Caco-2 (cell line): ENCODE measurements around the gene NOTCH1. TPM values are rescaled to one million over a fixed set of nuclear protein-coding genes. Genes with fewer than 3 reads are reported as not detected.

Experiments used
- BruUV-seq: library from RNA; stranded (reverse); fragments of 400-500 nt; replicated peaks from 2 replicates; lab custom pipeline; 2021; lab: Mats Ljungman, UMichigan
- CTCF ChIA-PET: fragments of 300-600 bp; sonication (Branson Sonifier 250); formaldehyde crosslinking; loops from one replicate; lab custom pipeline; 2022; ENCODE audit warnings: antibody characterized with exemption; lab: Charles Lee
- POLR2A ChIA-PET: fragments of 300-600 bp; sonication (Branson Sonifier 250); formaldehyde crosslinking; loops from one replicate; lab custom pipeline; 2022; ENCODE audit warnings: antibody characterized with exemption; lab: Charles Lee
- DNase-seq, 2 experiments: peaks; one replicate each; pipeline versions ENCODE4 v3.0.0 to v3.0.0-alpha.2; 2020 to 2022
- H3K27me3 ChIP-seq: replicated peaks from 2 replicates; pipeline ENCODE4 v1.6.0; 2011; ENCODE audit warnings: low read length; ENCODE audit not compliant: control insufficient read depth, insufficient read depth
- H3K36me3 ChIP-seq: 2 replicates; pipeline ENCODE4 v1.5.1; 2011; ENCODE audit warnings: low read length; ENCODE audit not compliant: control insufficient read depth, insufficient read depth
- H3K4me1 ChIP-seq: fragments of 250-450 bp; sonication (Bioruptor Pico); 2 replicates; pipeline ENCODE4 v1.5.1; 2020; ENCODE audit warnings: mild to moderate bottlenecking
- H3K4me3 ChIP-seq: 2 replicates; pipeline ENCODE4 v1.5.1; 2011; ENCODE audit warnings: low read depth, mild to moderate bottlenecking, control low read depth, low read length
- H3K9me3 ChIP-seq: fragments of 250-450 bp; sonication (Bioruptor Pico); 2 replicates; pipeline ENCODE4 v1.5.1; 2020; ENCODE audit warnings: mild to moderate bottlenecking, moderate library complexity
- H3K27ac Mint-ChIP-seq: one replicate; pipeline ENCODE4 v1.8.0; 2022; ENCODE audit warnings: mixed read lengths; ENCODE audit not compliant: unreplicated experiment
- H3K27me3 Mint-ChIP-seq: one replicate; pipeline ENCODE4 v1.8.0; 2022; ENCODE audit warnings: mixed read lengths; ENCODE audit not compliant: insufficient read depth, unreplicated experiment
- H3K36me3 Mint-ChIP-seq: one replicate; pipeline ENCODE4 v1.8.0; 2022; ENCODE audit warnings: mild to moderate bottlenecking, mixed read lengths; ENCODE audit not compliant: insufficient read depth, unreplicated experiment
- H3K4me1 Mint-ChIP-seq: one replicate; pipeline ENCODE4 v1.8.0; 2022; ENCODE audit warnings: low read depth, mixed read lengths; ENCODE audit not compliant: unreplicated experiment
- H3K4me3 Mint-ChIP-seq: one replicate; pipeline ENCODE4 v1.8.0; 2022; ENCODE audit warnings: mild to moderate bottlenecking, moderate library complexity, mixed read lengths; ENCODE audit not compliant: unreplicated experiment
- H3K9me3 Mint-ChIP-seq: one replicate; pipeline ENCODE4 v1.8.0; 2022; ENCODE audit warnings: mixed read lengths; ENCODE audit not compliant: unreplicated experiment
- intact Hi-C: fragments of 100-400 bp; cut with micrococcal nuclease; formaldehyde crosslinking; loops from one replicate; pipeline ENCODE4 v1.10.0; 2022; ENCODE audit not compliant: unreplicated experiment
- total RNA-seq: library from RNA; stranded (reverse); gene quantifications from 2 replicates; pipeline ENCODE4 v1.2.3, GENCODE V29; 2022
- TF ChIP-seq, protein P1 (sequence below), 2 experiments: fragments of 200-600 bp in 1 of 2; IDR thresholded peaks; 1 replicate in 1 of 2; 2 replicates in 1 of 2; pipeline versions ENCODE4 v1.5.1 to v1.8.0; 2011 to 2022; ENCODE audit warnings: antibody characterized with exemption in 1 of 2, control low read depth in 1 of 2, inconsistent platforms in 1 of 2, low read depth in 1 of 2, low read length in 1 of 2, mild to moderate bottlenecking in 1 of 2, moderate library complexity in 1 of 2; ENCODE audit not compliant: insufficient read depth in 1 of 2, severe bottlenecking in 1 of 2, unreplicated experiment in 1 of 2

NOTCH1 gene
- total RNA-seq, 1 experiment from 2014 or later: 6.3 TPM

DNA sequence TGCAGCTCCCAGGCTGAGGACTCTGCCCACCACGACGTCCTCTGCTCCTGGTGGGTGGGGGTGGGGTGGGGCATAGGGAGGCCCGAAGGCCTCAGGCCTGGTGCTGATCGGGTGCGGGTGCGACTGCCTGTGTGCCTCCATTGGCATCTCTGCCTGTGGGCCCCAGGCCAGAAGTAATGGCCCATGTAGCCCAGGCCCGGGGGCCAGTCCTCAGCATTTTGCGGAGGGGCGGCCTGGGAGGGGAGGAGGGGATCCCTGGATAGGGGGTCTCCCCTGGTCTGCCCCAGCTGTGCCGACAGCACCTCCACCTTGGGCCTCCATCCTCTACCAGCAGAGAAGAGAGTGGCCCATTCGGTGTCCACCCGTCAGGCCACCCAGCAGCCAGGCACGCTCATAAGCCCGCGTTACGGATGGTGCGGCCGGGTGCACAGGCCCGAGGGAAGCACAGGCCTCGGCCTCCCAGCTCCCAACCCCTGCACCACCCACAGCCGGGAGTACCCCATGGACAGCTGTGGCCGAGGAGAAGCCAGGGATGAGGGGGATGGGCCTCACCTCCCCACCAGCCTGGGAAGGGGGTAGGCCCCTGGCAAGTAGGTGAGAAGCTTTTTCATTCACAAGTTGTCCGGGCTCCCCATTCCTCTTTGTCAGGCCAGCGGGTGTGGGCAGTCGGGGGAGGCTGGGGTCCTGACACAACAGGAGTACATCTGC is 1.8 kb upstream of the NOTCH1 start:
- no TSS peak for BruUV-seq
- no peak for DNase-seq
- Histone ChIP-seq H3K4me1 (peaks cover 33% of the 10 kb centered on the region), H3K27me3 (no peaks in the 10 kb centered on the region), H3K36me3 (no peaks in the 10 kb centered on the region), H3K4me3 (no peak overlapping the region), H3K9me3 (no peaks in the 10 kb centered on the region)
- H3K4me1 Mint-ChIP-seq: peaks cover 7% of the 10 kb centered on the region
- ChIA-PET CTCF (interaction anchor here (0.6 kb wide), 1 partner anchor 100 kb away, joined by 3 read pairs; no protein-coding TSS in a partner anchor), POLR2A (no interaction called here)
- intact Hi-C loops: loop anchor here (2.0 to 5.0 kb wide), 2 partner anchors 60 to 79 kb away; no protein-coding TSS in a partner anchor
- H3K9me3 Mint-ChIP-seq: no peaks in the 10 kb centered on the region
- no peak overlapping the region for H3K27ac Mint-ChIP-seq
- peak overlapping the region; percentile 80 for H3K4me3 Mint-ChIP-seq
- no peaks in the 10 kb centered on the region for H3K27me3 Mint-ChIP-seq
- H3K36me3 Mint-ChIP-seq: peaks cover 5% of the 10 kb centered on the region
- TF ChIP-seq, protein P1, sequence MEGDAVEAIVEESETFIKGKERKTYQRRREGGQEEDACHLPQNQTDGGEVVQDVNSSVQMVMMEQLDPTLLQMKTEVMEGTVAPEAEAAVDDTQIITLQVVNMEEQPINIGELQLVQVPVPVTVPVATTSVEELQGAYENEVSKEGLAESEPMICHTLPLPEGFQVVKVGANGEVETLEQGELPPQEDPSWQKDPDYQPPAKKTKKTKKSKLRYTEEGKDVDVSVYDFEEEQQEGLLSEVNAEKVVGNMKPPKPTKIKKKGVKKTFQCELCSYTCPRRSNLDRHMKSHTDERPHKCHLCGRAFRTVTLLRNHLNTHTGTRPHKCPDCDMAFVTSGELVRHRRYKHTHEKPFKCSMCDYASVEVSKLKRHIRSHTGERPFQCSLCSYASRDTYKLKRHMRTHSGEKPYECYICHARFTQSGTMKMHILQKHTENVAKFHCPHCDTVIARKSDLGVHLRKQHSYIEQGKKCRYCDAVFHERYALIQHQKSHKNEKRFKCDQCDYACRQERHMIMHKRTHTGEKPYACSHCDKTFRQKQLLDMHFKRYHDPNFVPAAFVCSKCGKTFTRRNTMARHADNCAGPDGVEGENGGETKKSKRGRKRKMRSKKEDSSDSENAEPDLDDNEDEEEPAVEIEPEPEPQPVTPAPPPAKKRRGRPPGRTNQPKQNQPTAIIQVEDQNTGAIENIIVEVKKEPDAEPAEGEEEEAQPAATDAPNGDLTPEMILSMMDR (IDR thresholded peaks at IDR 0.05; ENCODE audit: insufficient read depth in 1 of 2, low read depth in 1 of 2, low read length in 1 of 2, severe bottlenecking in 1 of 2, unreplicated experiment in 1 of 2): no peak

DNA sequence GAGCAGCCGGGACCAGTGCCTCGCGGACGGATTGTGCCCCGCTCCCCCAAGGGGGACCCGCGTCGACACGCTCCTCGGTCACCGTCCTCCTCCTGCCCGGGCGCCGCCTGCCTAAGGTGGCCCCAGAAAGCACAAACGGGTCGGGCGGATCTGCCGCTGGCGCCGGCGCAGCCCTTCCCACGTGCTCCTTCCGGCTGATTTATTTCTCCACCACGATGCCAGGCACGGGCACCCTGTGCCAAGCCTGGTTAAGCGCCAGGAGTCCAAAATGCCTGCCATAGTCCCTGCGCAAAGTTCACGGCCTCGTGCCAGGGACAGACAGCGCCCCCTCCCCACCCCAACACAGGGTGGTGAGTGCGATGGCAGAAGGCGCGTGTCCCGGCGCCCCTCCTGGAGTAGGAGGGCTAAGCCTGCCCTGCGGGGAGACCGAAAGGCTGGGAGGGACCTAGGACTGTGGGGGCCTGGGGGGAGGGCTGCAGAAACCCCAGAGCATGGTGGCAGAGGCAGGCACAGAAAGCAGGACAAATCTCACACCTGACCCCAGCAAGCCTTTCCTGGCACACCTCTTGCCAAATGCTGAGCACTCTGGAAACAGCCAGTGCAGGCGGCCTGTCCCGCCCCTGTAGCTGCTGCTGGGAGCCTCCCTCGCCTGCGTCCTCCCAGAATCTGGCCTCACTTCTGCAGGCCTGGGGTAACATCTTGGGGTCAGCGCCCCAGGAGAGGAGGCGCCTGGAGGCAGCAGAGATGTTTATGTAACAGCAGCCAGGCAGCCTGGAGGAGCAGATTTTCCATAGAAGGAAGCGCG is 1.1 kb upstream of the NOTCH1 start:
- peaks cover 5% of the 10 kb centered on the region for H3K36me3 Mint-ChIP-seq
- ChIA-PET POLR2A (no interaction called here), CTCF (interaction anchor here (0.6 kb wide), 1 partner anchor 101 kb away, joined by 3 read pairs; no protein-coding TSS in a partner anchor)
- intact Hi-C loops: loop anchor here (2.0 to 5.0 kb wide), 2 partner anchors 60 to 80 kb away; no protein-coding TSS in a partner anchor
- TF ChIP-seq, protein P1 (IDR thresholded peaks at IDR 0.05; ENCODE audit: insufficient read depth in 1 of 2, low read depth in 1 of 2, low read length in 1 of 2, severe bottlenecking in 1 of 2, unreplicated experiment in 1 of 2): peak in 1 of 2 experiments; percentile 5
- H3K27ac Mint-ChIP-seq: peak overlapping the region; percentile 51
- H3K27me3 Mint-ChIP-seq: no peaks in the 10 kb centered on the region
- DNase-seq: peak in 1 of 2 experiments; percentile 39
- H3K4me1 Mint-ChIP-seq: peaks cover 7% of the 10 kb centered on the region
- H3K36me3 ChIP-seq: no peaks in the 10 kb centered on the region
- H3K27me3 ChIP-seq: no peaks in the 10 kb centered on the region
- H3K4me3 Mint-ChIP-seq: peak overlapping the region; percentile 80
- peak overlapping the region; percentile 51 for H3K4me3 ChIP-seq
- H3K9me3 Mint-ChIP-seq: no peaks in the 10 kb centered on the region
- no TSS peak for BruUV-seq
- H3K4me1 ChIP-seq: peaks cover 28% of the 10 kb centered on the region
- H3K9me3 ChIP-seq: no peaks in the 10 kb centered on the region

DNA sequence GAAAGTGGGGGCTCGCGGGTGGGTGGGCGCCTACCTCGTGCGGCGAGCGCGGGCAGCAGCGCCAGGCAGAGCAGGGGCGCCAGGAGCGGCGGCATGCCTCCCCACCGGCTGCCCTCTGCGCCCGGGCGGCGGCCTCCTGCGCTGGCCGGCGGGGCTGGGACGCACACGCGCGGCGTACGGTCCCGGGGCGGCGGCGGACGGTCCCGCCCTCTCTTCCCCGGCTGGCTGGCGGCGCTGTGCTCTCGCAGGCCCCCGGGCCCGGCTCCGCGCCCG is 220 bp downstream of the NOTCH1 start:
- Histone ChIP-seq H3K4me3 (peak overlapping the region; percentile 53), H3K27me3 (no peaks in the 10 kb centered on the region), H3K9me3 (no peaks in the 10 kb centered on the region), H3K4me1 (peaks cover 24% of the 10 kb centered on the region), H3K36me3 (no peaks in the 10 kb centered on the region)
- TF ChIP-seq, protein P1 (IDR thresholded peaks at IDR 0.05; ENCODE audit: insufficient read depth in 1 of 2, low read depth in 1 of 2, low read length in 1 of 2, severe bottlenecking in 1 of 2, unreplicated experiment in 1 of 2): no peak
- Mint-ChIP-seq H3K4me3 (peak overlapping the region; percentile 80), H3K36me3 (peaks cover 8% of the 10 kb centered on the region), H3K27me3 (no peaks in the 10 kb centered on the region), H3K4me1 (no peaks in the 10 kb centered on the region), H3K27ac (no peak overlapping the region), H3K9me3 (no peaks in the 10 kb centered on the region)
- CTCF ChIA-PET: interaction anchor here (0.5 kb wide), 1 partner anchor 877 kb away, joined by 12 read pairs; the partner anchor contains the start of genes EXD3 and NOXA1
- no peak for DNase-seq
- POLR2A ChIA-PET: no interaction called here
- no TSS peak for BruUV-seq
- intact Hi-C loops: loop anchor here (5.0 kb wide), 1 partner anchor 58 kb away; no protein-coding TSS in a partner anchor
